Activated CD4-positive, alpha-beta T cell treated with anti-CD3 and anti-CD28 coated beads, Interleukin-2, Interleukin-4, amounts not matched to agents 100 ng/mL and 50 ng/mL, durations not matched to agents 16 hours and 8 hours (primary cell): Measurements from ENCODE around the gene BPIFB2.
"Not testable (repeated sequence)": the region's sequence is repeated elsewhere in the genome, so short reads cannot be mapped to it uniquely, and the experiment has no call there.

ENCODE experiments used
- DNase-seq: peaks from one replicate; pipeline ENCODE4 v3.0.0-alpha.2; 2020; ENCODE audit warnings: low spot score

Gene BPIFB2

GRCh38 chr20:32970973-32971300 lies 36.6 kb upstream of the BPIFB2 start:
- no peak for DNase-seq

- peak; percentile 37 for DNase-seq
Measured at GRCh38 chr20:32971703-32972161, 35.8 kb upstream of the BPIFB2 start.

DNA sequence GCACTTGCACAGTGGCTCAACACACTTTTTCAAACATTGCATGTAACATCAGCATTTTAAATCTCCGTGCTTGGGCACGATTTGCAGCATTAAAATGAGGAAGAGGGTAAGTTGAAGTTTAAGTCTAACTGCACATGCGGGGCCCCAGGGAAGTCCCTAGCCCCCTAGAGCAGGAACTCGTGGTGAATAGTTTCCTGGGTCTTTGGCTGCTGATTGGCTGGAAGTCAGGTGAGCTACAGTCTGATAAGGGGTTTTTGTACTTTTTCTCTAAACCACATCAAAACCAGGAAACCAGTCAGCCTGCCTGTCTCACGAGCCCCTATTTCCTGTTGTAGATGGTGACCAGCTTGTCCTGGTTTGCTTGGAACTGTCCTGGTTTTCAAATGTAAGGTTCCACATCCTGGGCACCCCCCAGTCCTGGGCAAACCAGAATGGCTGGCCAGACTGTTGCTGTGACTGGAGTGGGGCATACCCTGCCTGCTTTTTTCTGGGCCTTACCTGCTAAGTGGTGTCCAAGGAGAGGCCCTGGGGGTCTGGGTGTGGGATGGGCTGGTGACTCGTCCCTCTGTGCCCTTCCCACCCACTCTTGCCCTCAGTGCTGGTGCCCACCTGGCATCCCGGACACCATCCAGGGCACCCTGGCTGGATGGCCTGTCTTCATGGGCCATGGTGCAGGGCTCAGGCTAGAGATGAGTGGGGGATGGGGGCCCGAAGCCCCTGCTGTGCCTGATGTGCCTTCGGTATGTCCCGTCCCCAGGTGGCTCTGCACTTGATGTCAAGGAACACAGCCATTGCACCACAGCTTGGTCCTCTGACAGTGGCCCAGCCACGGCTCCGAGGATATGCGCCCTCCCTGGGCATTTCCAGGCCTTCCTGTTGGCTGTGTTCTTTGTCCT lies 35.1 kb upstream of the BPIFB2 start:
- DNase-seq = peak; percentile 94

DNA sequence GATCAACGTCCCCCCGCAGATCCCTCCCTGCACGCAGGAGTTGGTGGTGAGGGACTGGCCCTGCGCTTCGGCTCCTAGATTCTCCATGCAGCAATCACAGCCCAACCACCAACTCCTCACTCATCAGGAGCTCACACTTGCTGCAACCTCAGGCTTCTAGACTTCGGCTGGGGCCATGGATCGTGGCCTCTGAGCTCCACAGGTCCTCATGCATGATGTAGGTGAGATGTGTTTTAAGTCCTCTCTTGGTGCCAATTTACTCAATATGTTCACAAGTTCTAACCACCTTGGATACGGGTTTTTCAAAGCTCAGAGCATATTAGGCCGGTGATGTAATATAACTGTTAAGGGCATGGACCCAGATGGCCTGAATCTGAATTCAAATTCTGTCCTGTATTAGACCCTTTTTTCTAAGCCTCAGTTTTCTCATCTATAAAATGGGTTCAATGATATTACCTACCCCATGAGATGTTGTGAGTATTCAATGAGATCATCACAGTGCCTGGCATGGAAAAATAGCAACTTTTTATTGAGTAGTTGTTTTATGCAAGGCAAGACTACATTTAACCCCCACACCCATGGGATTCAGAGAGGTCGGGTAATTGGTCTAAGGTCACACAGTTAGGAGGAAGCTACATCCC lies 34.3 kb upstream of the BPIFB2 start:
- no peak for DNase-seq

GRCh38 chr20:32974204-32975064 lies 33.1 kb upstream of the BPIFB2 start:
- not testable (repeated sequence) for DNase-seq

GRCh38 chr20:32975121-32975520 lies 32.4 kb upstream of the BPIFB2 start:
- DNase-seq = not testable (repeated sequence)

GRCh38 chr20:32975698-32976674 lies 31.5 kb upstream of the BPIFB2 start:
- no peak for DNase-seq

DNA sequence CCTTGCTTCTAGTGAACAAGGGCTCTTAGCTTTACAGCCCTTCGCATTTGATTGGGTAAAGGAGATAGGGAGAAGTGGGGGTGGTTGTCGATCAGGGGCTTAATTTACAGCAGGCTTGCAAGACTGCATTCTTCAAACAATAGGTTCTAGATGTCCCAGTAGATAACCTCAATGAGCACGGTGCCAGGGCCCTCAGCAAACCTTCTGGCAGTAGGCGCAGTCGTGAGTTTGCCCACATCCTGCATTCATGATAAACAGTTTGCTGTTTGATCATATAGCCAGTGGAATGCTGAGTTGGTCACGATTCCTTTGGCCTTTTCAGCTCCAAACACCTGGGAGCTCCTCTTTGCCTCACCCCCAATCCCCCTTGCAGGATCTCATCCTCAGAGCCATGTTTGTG lies 30.8 kb upstream of the BPIFB2 start:
- peak; percentile 15 for DNase-seq

- no peak for DNase-seq
Measured at GRCh38 chr20:32977281-32978008, 30.1 kb upstream of the BPIFB2 start.

GRCh38 chr20:32978009-32978335 lies 29.5 kb upstream of the BPIFB2 start:
- DNase-seq = no peak

GRCh38 chr20:32979201-32979998 lies 28.1 kb upstream of the BPIFB2 start:
- DNase-seq = no peak

- no peak for DNase-seq
Measured at GRCh38 chr20:32980131-32980941, 27.2 kb upstream of the BPIFB2 start.

DNA sequence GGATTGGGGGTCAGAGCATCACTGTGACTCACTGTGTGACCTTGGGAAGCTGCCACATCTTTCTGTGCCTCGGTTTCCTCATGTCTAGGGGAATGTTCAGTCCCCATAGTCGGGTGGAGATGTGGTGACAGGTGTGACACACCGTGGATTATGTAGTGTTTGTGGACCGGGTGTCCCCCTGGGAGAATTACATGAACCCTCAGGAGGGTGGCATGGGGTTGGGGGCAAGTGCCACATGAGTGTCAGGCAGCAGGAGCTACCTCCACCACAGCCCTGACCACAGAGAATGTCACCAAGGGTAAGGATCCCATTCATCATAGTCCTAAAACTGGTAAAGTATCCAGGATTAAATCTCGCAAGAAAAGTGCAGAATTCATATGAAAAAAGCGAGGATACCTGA lies 26.5 kb upstream of the BPIFB2 start:
- DNase-seq = no peak

GRCh38 chr20:32982617-32983458 lies 24.7 kb upstream of the BPIFB2 start:
- DNase-seq = no peak

DNA sequence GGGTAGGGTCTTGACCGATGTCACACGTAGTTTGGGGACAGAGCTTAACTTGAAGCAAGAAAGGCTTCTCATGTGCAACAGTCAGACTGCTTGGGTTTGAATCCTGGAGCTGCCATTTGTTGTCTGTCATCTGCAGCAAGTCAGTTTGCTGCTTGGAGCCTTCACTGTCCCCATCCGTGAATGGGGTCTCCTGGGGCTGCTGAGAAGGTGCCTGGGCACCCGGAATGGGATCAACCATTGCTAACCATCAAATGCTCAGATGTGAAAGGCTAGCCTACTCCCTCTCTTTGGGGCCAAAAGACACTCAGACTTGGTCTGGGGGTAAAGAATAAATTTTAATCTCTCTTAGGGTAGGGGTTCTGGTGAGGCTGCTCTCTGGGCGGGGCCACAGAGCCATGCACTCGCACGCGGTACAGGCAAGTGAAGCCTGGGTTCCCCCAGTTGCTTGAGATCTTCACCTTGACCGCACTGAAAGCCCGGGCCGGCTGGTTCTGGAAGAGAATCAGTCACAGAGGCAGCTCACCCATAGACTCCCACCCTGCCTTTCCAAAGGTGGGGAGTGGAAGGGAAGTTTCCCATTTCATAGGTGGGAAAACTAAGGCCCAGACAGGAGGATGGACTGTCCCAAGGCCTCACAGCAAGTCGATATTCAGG lies 23.9 kb upstream of the BPIFB2 start:
- no peak for DNase-seq

DNA sequence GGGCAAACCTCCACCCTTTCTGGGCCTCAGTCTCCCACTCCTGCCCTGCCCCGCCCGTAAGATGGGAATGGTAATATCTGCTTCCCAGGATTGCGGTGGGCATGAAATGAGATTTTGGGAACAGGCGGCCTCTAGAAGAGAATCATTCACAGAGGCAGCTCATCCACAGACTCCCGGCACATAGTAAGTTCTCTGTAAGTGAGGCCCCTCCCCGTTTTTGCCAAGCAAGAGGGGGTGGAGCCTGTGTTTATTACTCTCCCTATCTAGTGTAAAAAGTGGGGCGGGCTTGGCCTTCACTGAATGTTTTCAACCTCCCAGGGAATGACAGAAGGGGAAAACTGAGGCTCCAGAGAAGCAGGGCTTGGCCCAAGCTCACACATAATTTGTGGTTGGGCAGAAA lies 23.3 kb upstream of the BPIFB2 start:
- no peak for DNase-seq

DNA sequence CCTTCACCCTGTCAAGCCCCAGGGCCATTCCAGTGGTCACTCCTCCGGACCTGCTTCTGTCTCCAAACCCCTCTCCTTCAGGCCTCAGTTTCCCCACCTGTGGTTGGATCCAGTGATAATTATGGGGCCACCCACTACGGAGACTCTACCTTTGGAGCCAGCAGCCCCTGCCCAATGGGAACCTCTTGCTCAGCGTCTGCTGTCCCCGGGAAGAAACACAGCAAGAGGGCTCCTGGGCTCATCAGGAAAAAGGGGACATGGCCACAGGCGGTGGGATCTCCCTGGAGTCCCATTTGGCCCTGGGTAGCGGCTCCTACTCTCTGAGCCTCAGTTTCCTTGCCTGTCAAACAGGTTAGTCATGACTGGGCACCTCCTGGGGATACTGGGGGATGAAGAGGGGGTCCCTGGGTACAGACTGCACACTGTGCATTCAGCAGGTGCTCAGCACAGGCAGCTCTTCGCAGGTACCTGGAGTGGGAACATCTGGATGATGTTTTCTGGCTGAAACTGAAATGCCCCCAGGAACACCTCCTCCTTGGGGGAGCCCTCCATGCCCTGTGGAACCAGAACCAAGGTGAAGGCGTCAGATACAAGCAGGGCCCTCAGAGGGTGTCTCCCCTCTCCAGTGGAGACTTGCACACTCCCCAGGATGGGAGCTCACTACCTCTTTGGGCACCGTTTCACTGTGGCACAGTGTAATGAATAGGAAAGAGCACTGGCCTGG lies 22.7 kb upstream of the BPIFB2 start:
- no peak for DNase-seq
